Measurements from ENCODE around the gene PRUNE2. TPM values are rescaled to one million over a fixed set of nuclear protein-coding genes. Genes with fewer than 3 reads are reported as not detected.

Gene PRUNE2
- total RNA-seq, 4 donors from 2014 or later = 3.7 to 7.8 (median 4.9) TPM

GRCh38 chr9:76573905-76574760, 331.8 kb downstream of the PRUNE2 start:
- Histone ChIP-seq H3K27ac (no peak overlapping the region), H3K4me3 (replicated peaks in 1 of 3) (no peak overlapping the region), H3K4me1 (no peaks in the 10 kb centered on the region), H3K27me3 (no peaks in the 10 kb centered on the region), H3K9me3 (no peaks in the 10 kb centered on the region), H3K36me3 (no peaks in the 10 kb centered on the region)
- WGBS, 2 donors = 89 to 93% methylated on average over 9 of the region's 9 CpGs
- no peak for DNase-seq
- intact Hi-C loops (cut with DNase I) = no loop called here
- TF ChIP-seq CTCF (IDR thresholded peaks at IDR 0.05) = no peak
- TF ChIP-seq POLR2A (IDR thresholded peaks at IDR 0.05) = no peak

GRCh38 chr9:76573408-76573807, 332.5 kb downstream of the PRUNE2 start:
- Histone ChIP-seq H3K9me3 (no peaks in the 10 kb centered on the region), H3K27ac (no peak overlapping the region), H3K27me3 (no peaks in the 10 kb centered on the region), H3K4me1 (no peaks in the 10 kb centered on the region), H3K36me3 (no peaks in the 10 kb centered on the region), H3K4me3 (replicated peaks in 1 of 3) (no peak overlapping the region)
- intact Hi-C loops (cut with DNase I) = no loop called here
- no peak for DNase-seq
- TF ChIP-seq CTCF (IDR thresholded peaks at IDR 0.05) (no peak), POLR2A (IDR thresholded peaks at IDR 0.05) (no peak)

GRCh38 chr9:76572151-76572550, 333.8 kb downstream of the PRUNE2 start:
- 82 to 91% methylated on average over 3 of the region's 3 CpGs for WGBS, 2 donors
- intact Hi-C loops (cut with DNase I) = no loop called here
- Histone ChIP-seq H3K9me3 (no peaks in the 10 kb centered on the region), H3K4me3 (replicated peaks in 1 of 3) (no peak overlapping the region), H3K27me3 (no peaks in the 10 kb centered on the region), H3K36me3 (no peaks in the 10 kb centered on the region), H3K4me1 (no peaks in the 10 kb centered on the region), H3K27ac (peak overlapping the region in 1 of 3 donors; percentile 34)
- TF ChIP-seq POLR2A (IDR thresholded peaks at IDR 0.05) (no peak), CTCF (IDR thresholded peaks at IDR 0.05) (no peak)
- no peak for DNase-seq

- peak overlapping the region in 2 of 3 donors; percentile 34 to 47 for H3K27ac ChIP-seq
- 16 to 23% methylated on average over 37 of the region's 37 CpGs for WGBS, 2 donors
- intact Hi-C loops (cut with DNase I) = no loop called here
- H3K27me3 ChIP-seq = no peaks in the 10 kb centered on the region
- H3K9me3 ChIP-seq = no peaks in the 10 kb centered on the region
- peak overlapping the region in 2 of 3 donors; percentile 26 to 42 for H3K4me3 ChIP-seq (replicated peaks in 1 of 3)
- H3K36me3 ChIP-seq = no peaks in the 10 kb centered on the region
- H3K4me1 ChIP-seq = no peaks in the 10 kb centered on the region
- DNase-seq = no peak
- TF ChIP-seq CTCF (IDR thresholded peaks at IDR 0.05) (no peak), POLR2A (IDR thresholded peaks at IDR 0.05) (no peak)
Measured at GRCh38 chr9:76571743-76572146, 334.2 kb downstream of the PRUNE2 start.

- TF ChIP-seq CTCF (IDR thresholded peaks at IDR 0.05) = no peak
- TF ChIP-seq POLR2A (IDR thresholded peaks at IDR 0.05) = no peak
- Histone ChIP-seq H3K27me3 (no peaks in the 10 kb centered on the region), H3K9me3 (no peaks in the 10 kb centered on the region), H3K4me1 (no peaks in the 10 kb centered on the region), H3K4me3 (replicated peaks in 1 of 3) (peak overlapping the region in 2 of 3 donors; percentile 26 to 42), H3K27ac (peak overlapping the region in 2 of 3 donors; percentile 34 to 47), H3K36me3 (no peaks in the 10 kb centered on the region)
- DNase-seq = no peak
- intact Hi-C loops (cut with DNase I) = no loop called here
- 38 to 41% methylated on average over 3 of the region's 3 CpGs for WGBS, 2 donors
Measured at GRCh38 chr9:76571288-76571687, 334.6 kb downstream of the PRUNE2 start.
